T-helper 2 cell (primary cell): Measurements from ENCODE around the gene SLC47A2.

Experiments
- DNase-seq, 5 experiments: peaks; one replicate each; pipeline versions ENCODE4 v3.0.0 to v3.0.0-alpha.2; 2012 to 2022

The SLC47A2 gene

GRCh38 chr17:19642373-19642893, 74.0 kb downstream of the SLC47A2 start:
- DNase-seq, result no peak

DNA sequence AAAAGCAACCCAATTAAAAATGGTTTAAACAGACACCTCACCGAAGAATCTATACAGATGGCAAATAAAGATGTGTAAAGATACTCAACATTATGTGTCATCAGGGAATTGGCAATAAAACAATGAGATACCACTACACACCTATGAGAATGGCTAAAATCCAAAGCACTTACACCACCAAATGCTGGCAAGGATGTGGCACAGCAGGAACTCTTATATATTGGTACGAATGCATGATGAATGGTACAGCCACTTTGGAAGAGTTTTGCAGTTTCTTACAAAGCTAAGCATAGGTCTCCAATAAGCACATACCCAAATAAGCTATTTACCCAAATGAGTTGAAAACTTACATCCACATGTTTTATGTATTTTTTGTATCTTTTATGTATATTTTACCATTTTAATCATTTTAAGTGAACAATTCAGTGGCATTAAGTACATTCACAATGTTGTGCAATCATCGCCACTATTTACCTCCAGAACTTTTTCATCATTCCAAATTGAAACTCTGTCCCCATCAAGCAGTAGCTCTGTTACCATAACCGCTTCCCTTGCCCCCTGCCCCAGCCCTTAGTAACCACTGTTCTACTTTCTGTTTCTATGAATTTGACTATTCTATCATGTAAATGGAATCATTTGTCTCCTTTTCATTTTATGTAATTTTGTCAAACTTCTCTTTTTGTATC, 74.6 kb downstream of the SLC47A2 start:
- DNase-seq, result no peak

DNA sequence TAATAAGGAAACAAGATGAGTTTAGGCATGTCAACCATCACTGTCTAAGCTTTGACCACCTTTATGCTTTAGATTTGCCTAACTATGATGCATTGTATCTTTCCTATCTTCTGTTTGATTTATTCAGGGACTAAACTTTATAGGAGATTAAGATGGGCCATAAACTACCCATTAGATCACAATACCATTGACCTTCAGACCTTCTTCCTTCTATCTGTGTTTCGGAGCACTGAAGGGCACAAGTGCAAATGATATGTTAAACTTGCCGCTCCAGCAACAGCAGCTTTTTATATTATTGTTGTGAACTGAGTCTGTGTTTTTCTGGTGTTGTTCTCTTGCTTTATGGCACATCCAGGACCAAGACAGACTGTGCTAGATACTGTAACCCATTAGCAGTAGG, 84.5 kb downstream of the SLC47A2 start:
- no peak for DNase-seq

- DNase-seq, result no peak
These were observed 85.7 kb downstream of the SLC47A2 start for GRCh38 chr17:19630661-19631060.

GRCh38 chr17:19630035-19630434, 86.3 kb downstream of the SLC47A2 start:
- no peak for DNase-seq

DNA sequence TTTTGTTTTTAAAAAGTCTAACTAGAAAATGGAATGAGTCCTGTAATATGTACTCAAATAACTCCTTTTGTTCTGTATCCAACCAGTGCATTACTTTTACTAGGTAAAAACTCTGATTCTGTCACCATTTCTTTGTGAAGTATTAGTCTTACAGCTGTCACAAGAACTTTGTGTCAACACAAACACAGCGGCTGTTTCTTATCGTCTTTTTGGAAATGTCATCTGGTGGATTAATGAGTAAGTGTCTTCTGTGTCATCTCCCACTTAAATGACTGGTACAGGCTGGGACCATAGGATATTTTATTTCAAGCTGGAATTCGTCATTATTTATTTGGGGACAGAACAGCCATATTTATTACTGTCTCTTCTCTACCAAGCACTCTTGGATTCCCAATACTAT, 86.9 kb downstream of the SLC47A2 start:
- DNase-seq, result no peak
